GM19468 (cell line): ENCODE data around the gene PNRC1.
"Not testable (repeated sequence)": the region's sequence is repeated elsewhere in the genome, so short reads cannot be mapped to it uniquely, and the experiment has no call there.

Experiments
- ATAC-seq: cut with Tn5 transposase; IDR thresholded peaks from one replicate; pipeline ENCODE4 v1.9.1; 2021; ENCODE audit warnings: mild to moderate bottlenecking, moderate library complexity, moderate number of reproducible peaks; ENCODE audit not compliant: unreplicated experiment; ENCODE audit errors: extremely low read depth

Gene PNRC1

DNA sequence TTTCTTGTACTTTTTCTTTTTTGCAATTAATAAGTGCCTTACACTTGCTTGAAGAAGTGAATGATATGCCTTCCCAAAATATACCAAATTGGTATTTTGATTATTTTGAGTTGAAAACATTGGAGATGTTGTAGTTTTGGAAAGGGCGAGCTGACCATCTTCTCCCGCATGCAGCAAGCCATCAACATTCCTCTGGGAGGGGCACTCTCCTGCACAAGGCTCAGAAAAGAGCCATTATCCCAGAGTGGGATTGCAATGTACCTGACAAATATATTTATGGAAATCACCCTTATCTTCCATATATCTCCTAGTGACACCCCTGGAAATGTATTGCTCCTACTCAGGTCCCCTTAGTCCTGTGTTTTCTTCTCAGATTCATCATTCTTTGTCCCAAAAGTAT lies 22.8 kb upstream of the PNRC1 start:
- ATAC-seq = no peak

DNA sequence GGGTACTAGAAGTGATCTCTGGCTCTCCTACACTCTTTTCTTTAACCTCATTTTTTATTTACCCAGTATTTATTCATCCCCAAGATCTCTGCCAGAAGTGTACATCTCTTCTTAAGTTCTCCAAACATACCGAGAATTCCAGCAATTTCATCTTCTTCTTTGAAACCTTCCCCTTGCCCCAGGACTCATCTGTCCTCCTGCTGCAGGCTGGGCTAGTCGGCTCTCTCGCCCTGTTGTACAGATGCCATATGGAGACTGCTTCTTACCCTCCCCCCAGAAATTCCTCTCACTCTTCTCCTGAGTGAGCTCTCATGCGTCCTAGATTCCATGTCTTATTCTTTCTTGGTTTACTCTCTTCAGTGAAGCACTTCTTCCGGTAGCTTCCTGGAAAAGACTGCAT lies 21.9 kb upstream of the PNRC1 start:
- ATAC-seq = no peak

DNA sequence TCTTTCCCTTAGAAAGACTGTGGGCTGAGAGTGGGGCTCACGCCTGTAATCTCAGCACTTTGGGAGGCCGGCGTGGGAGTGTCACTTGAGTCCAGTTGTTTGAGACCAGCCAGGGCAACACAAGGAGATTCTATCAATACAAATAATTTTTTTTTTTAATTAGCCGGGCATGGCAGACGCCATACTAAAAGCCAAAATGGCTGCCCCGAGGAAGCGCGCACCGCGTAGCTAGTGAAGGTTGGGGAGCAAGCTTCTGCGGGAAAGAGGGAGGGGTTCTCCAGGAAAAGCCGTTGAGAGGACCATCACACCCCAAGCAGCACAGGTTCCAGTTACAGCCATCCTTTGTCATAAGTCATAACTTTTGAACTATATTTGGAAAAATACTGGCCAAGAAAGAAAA lies 21.3 kb upstream of the PNRC1 start:
- no peak for ATAC-seq

DNA sequence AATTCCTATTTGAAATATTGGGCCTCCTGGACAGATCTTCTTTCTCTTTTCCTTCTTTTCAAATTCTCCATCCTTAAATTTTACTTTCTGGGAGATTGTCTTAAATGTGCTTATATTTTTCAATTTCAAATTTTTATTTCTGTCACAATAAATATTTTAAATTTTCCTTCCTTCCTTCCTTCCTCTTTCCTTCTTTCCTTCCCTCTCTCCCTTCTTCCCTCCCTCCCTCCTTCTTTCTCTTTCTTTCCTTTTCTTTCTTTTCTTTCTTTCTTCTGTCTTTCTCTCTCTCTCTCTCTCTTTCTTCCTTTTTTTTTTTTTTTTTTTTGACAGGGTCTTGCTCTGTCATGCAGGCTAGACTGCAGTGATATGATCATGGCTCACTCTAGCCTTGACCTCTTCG lies 16.7 kb upstream of the PNRC1 start:
- no peak for ATAC-seq

DNA sequence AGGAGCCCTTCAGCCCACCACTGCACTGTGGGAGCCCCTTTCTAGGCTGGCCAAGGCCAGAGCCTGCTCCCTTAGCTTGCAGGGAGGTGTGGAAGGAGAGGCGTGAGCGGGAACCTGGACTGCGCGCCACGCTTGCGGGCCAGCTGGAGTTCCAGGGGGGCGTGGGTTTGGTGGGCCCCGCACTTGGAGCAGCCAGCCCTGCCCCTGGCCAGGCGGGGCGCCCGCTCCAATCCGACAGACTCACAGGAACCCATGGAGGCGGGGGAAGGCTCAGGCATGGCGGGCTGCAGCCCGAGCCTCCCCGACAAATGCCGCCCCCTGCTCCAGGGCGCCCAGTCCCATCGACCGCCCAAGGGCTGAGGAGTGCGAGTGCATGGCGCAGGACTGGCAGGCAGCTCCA lies 15.6 kb upstream of the PNRC1 start:
- not testable (repeated sequence) for ATAC-seq

DNA sequence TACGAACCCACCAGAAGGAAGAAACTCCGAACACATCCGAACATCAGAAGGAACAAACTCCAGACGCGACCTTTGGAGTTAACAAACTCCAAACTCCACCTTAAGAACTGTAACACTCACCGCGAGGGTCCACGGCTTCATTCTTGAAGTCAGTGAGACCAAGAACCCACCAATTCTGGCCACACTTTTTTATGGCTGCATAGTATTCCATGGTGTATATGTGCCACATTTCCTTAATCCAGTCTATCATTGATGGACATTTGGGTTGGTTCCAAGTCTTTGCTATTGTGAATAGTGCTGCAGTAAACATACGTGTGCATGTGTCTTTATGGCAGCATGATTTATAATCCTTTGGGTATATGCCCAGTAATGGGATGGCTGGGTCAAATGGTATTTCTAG lies 14.4 kb upstream of the PNRC1 start:
- ATAC-seq = not testable (repeated sequence)

DNA sequence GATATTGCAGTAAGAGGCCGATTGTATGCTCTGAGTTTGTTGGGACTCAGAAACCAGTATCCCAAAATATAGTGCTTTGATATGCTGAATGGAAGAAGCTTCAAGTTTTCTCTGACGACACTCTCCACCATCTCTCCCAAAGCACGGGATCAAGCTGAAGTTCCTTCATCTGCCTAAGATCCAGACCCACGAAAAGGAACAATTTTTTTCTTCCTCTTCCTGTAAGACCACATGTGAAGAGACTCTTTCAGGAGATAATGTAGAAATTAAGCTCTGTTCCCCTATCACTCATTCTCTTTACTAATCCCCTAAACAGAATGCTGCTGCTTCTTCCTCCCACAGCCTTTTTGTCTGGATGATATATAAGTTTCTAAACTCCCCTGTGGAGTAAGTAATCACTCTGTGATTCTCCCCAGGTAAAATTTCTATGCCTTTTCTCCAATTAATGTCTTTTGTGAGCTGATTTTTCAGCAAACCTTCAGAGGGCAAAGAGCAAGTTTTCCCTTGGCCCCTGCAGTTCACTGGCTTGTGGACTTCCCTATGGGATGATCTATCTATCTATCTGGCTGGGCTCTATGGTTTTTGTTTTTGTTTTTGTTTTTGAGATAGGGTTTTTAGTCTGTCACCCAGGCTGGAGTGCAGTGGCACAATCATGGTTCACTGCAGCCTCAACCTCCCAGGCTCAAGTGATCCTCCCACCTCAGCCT lies 13.5 kb upstream of the PNRC1 start:
- no peak for ATAC-seq

DNA sequence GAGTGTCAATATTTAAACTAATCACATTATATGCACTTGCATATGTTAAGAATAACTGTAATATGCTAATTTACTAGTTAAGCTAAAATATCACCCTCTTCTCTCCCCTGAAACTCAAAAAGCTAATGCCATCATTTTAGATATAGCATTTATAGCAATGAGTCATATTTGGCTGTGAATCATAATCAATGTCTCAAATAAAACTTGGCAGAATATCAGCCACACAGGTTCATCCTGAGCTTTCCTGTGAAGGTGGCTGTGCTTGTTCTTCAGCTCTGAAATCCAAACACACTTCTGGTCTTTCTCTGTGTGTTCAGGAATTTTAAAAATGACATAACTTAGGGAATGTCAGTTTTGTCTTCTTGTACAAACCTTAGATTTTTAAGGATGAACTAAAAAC lies 12.8 kb upstream of the PNRC1 start:
- ATAC-seq = no peak

DNA sequence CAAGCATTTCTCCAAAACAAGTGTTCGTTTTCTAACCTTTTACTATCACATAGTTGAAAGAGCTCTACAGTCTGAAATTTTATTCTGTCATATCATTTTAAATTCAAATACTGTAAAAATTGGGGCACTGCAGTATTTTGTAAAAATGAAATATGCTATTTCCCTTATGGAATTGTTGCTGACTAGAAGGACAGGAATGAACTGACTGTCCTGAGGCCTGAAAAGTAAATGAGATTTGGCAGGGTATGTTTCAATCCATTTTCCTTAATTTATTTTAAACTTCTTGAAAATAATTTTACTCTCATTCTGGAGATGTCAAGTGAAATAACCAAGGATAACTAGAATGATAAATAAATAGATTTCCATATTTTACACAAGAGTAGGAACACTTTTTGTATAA lies 11.9 kb upstream of the PNRC1 start:
- no peak for ATAC-seq

DNA sequence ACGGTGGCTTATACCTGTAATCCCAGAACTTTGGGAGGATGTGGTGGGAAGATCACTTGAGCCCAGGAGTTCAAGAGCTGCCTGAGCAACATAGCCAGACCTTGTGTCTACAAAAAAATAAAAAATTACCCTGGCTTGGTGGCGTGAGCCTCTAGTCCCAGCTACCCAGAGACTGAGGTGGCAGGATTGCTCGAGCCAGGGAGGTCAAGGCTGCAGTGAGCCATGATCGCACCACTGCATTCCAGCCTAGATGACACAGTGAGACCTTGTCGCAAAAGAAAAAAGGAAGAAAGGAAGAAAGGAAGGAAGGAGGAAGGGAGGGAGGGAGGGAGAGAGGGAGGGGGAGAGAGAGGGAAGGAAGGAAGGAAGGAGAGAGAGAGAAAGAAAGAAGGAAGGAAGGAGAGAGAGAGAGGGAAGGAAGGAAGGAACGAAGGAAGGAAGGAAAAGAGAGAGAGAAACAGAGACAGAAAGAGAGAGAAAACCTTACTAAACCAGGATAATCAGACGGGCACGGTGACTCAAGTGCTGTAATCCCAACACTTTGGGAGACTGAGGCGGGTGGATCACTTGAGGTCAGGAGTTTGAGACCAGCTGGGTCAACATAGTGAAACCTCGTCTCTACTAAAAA lies 10.9 kb upstream of the PNRC1 start:
- no peak for ATAC-seq

DNA sequence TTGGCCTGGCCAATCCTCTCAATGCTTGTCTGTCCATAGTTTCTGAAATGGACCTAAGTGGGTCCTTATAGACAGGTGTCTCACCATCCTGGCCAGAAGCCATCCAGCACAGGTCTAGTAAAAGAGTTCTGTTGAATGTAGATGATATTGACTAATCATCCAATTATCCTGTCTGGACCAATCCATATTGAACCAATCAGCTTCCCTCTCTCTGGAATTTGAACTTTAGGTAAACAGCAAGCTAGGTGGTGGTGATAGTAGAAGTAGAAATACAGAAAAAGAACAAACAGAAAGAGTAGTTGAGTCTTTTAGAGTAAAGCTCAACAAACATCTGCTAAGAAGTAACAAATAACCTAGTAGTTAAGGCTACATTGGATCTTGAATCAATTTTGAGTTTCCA lies 9.5 kb upstream of the PNRC1 start:
- ATAC-seq = no peak

DNA sequence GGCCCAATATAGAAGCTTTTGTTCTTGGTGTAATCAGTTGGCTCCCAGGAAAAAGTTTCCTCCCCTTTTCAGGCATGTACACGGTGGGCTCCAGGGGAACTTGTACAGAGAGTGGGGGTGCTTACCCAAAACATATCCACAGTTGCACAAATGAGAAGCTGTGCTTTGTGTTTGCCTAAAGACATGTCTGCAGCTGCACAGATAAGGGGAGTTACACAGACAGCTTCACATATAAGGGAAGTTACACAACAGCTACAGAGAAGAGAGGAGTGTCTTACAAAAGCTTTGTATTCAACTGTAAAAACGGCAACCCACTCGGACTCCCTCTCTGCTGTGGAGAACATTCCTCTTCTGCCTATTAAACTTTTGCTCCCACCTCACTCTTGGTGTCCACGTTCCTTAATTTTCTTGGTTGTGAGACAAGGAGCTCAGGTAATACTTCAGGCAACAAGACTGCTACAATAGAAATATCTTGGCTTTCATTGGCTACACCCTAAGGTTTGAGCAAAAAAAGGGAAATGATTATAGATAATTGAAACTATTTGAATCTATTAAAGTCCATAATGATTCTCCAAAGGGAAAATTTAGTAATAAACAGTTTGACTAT lies 7.4 kb upstream of the PNRC1 start:
- no peak for ATAC-seq

DNA sequence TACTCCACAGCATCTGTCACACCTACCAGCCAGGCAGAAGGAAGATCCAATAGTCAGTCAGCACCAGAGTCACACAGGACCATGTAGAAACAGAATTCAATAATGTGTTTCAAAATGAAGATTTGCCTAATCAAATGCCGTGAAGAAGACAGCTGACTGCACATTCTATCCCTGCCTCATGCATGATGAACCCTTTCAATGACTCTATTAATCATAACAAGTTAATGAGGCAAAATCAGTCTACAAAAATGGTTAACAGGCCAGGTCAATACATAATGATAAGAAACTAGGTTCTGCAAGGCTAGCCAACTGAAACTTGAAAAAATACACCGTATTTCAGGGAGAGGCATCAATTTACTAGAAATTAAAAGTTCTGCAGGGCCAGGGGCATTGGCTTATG lies 6.7 kb upstream of the PNRC1 start:
- no peak for ATAC-seq

DNA sequence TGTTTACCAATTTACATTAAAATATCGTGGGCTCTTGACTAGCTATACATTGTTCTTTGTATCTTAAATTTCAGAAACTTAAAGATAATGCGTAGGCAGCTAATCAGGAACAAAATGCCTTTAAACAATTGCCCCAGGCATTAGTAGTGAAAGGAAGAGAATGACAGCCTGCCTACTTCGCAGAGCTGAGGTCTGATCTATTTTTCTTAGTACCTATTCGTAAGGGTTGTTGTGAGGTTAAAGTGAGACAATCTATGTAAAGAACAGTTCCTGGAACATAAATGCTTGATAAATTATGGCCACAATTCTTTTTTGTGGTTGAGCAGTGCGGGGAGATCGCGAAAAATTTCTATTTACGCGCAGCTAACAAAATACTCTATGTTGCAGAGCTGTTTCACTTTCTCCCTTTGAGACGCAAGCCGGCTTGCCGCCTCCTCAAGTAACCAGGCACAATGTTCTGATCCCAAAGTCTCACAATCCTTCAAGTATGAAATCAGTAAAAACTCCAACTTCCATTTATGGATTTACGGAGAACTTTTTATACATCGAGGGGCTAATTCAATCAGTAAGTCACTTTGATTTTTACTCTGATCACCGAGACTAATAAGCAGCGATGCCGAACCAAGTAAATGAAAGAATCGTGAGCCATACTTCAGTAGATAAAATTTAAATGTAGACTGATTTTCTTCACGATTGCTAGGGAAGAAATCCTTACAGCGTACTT lies 878 bp upstream of the PNRC1 start:
- no peak for ATAC-seq

DNA sequence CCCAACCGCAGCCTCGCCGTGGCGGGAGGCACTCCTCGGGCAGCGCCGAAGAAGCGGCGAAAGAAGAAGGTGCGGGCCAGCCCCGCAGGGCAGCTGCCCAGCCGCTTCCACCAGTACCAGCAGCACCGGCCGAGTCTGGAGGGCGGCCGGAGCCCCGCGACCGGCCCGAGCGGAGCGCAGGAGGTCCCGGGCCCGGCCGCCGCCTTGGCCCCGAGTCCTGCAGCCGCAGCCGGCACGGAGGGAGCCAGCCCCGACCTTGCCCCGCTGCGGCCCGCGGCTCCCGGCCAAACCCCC lies 525 bp downstream of the PNRC1 start:
- ATAC-seq = no peak

DNA sequence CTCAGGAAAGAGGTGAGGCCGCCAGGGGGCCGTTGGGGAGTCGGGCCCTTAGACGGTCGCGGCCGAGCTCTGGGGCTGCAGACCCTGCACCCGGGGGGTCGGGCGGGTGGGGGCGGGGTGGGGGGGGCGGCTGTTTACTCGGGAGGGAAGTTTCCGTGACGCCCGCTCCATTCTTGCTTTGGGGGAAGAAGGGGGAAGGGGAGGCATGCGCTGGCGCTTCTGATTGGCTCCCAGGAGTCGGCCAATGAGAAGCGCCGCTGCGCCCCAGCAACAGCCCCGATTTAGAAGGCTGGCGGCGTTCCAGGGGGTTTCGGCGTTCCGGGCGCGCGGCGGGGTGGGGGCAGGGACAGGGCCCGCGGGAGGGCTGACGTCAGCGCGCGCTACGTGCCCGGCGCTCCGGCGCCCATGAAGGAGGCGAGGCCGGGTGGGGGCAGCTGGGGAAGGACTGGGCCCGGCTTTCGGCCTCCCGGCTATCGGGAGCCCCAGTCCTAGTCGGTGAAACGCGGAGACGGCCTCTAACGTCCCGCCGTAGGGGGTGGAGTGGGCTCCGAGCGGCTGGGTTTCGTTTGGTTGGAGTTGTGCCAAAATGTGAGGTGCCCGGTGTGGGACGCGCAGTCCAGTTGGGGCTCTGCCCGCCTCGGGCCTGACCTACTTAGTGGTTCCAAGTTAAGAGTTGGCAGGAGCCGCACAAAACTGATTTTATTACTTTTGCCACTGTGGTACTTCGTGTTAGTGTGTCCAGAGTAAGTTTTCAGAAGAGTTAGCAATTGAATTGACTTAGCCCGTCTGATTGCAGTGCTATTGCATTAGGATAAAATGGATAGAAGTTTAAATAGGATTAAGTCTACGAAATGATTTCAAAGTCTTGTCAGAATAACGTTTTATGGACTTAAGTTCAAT lies 1.1 kb downstream of the PNRC1 start:
- no peak for ATAC-seq

DNA sequence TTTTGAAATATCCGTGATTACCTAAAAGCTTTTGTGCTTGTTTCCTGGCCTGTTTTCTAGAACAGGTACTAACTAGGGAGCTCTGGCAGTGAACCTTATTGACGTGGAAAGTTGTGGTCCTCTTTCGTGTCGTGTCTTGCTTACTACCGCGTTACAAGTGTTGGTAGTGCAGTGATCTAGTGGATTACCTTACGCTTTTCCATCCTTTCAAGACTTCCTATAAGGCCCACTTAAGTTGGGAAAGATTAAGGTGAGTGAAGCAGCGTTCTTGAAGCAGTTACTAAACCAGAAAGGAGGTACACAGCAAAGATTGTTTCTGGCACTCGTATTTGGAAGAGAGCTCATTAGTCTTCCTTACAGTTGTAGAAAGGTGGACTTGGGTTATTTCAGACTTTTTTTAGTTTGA lies 1.9 kb downstream of the PNRC1 start:
- no peak for ATAC-seq

DNA sequence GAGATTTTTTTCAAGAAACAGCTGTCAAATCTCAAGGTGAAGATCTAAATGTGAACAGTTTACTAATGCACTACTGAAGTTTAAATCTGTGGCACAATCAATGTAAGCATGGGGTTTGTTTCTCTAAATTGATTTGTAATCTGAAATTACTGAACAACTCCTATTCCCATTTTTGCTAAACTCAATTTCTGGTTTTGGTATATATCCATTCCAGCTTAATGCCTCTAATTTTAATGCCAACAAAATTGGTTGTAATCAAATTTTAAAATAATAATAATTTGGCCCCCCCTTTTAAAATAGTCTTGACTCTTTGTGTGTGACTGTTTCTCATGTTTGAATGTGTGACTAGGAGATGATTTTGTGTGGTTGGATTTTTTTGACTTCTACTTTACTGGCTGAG lies 4.0 kb downstream of the PNRC1 start:
- ATAC-seq = no peak

DNA sequence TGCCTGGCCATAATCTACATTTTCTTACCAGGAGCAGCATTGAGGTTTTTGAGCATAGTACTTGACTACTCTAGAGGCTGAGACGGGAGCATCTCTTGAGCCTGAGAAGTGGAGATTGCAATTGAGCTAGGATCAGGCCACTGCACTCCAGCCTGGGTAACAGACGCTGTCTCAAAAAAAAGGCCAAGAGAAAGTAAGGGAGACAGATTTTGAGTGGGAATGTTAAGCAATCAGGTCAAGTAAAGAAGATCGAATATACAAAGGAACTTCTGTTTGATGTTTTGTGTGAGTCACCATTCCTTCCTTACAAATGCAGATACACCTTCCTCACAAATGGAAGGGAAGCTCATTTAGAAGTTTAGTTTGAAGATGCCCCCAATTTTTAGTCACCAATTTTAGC lies 4.4 kb downstream of the PNRC1 start:
- no peak for ATAC-seq

DNA sequence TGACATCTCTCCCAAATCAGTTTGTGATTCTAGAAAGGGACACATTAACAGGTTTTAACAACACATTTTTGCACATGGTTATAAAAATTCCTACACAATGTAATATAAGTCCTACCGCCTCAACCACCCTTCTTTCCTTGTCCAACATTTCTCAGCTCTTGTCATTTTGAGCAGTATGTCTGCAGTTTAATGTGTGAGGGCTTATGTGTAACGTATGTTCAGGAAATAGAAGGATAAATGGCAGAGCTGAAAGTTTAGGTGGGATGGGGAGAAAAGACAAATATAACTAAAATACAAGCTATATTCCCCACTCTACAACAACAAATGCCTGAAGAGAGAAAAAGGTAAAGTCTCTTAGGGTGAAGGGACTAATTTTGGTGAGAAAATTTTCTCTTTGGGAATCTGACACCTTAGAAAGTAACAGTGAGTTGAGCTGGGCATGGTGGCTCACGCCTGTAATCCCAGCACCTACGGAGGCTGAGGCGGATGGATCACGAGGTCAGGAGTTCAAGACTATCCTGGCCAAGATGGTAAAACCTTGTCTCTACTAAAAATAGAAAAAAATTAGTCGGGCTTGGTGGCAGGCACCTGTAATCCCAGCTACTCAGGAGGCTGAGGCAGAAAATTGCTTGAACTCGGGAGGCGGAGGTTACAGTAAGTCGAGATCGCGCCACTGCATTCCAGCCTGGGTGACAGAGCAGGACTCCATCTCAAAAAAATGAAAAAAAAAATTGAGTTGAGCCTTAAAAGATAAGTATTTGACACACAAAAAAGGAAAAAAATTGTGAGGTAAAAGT lies 5.1 kb downstream of the PNRC1 start:
- ATAC-seq = no peak
